A549 (cell line): ENCODE data around the gene TCF3. TPM values are rescaled to one million over a fixed set of nuclear protein-coding genes. Genes with fewer than 3 reads are reported as not detected.
"Not testable (repeated sequence)": the region's sequence is repeated elsewhere in the genome, so short reads cannot be mapped to it uniquely, and the experiment has no call there.

ENCODE experiments used
- ATAC-seq, 2 experiments: fragments of 200-7000 bp in 1 of 2; fragments of >200 bp in 1 of 2; cut with Nextera tagmentation in 1 of 2; cut with Tn5 transposase in 1 of 2; 3 replicates each; pipeline versions ENCODE4 v1.8.0 to v1.9.1; 2018 to 2020; ENCODE audit warnings: mild to moderate bottlenecking in 1 of 2, moderate library complexity in 1 of 2
- CTCF ChIA-PET: fragments of 300-600 bp; sonication (Branson Sonifier 250); formaldehyde crosslinking; extraction: SDS; loops from one replicate; lab custom pipeline; 2021; ENCODE audit warnings: antibody characterized with exemption, inconsistent platforms; lab: Yijun Ruan, JAX
- POLR2A ChIA-PET: fragments of 350-600 bp; formaldehyde crosslinking; extraction: SDS; loops from one replicate; lab custom pipeline; 2021; ENCODE audit warnings: antibody characterized with exemption, inconsistent platforms; lab: Yijun Ruan, JAX
- DNase-seq, 2 experiments: peaks; one replicate each; pipeline versions ENCODE4 v3.0.0 to v3.0.0-alpha.2; 2011 to 2016; ENCODE audit warnings: low read depth in 1 of 2, low spot score in 1 of 2
- FAIRE-seq: peaks from 2 replicates; lab custom pipeline; 2011; peaks lifted over from hg19 to GRCh38; lab: Jason Lieb, UNC
- H3K27ac ChIP-seq, 2 experiments: fragments of >200 bp; sonication (Bioruptor Twin); formaldehyde crosslinking; 3 replicates each; pipeline ENCODE4 v1.5.1; 2016 to 2017
- H3K4me1 ChIP-seq: fragments of >200 bp; sonication (Bioruptor Twin); formaldehyde crosslinking; 3 replicates; pipeline ENCODE4 v1.6.1; 2016
- H3K4me2 ChIP-seq: fragments of >200 bp; sonication (Bioruptor Twin); formaldehyde crosslinking; 3 replicates; pipeline ENCODE4 v1.6.1; 2016
- H3K4me3 ChIP-seq: fragments of >200 bp; sonication (Bioruptor Twin); formaldehyde crosslinking; 3 replicates; pipeline ENCODE4 v1.5.1; 2016
- H3K9me3 ChIP-seq: fragments of >200 bp; sonication (Bioruptor Twin); formaldehyde crosslinking; 3 replicates; pipeline ENCODE4 v1.6.1; 2016
- ATOH8 ChIP-seq: fragments of 250-450 bp; sonication (Bioruptor Pico); IDR thresholded peaks from 2 replicates; pipeline ENCODE4 v1.5.0; 2020; ENCODE audit warnings: low read depth, mild to moderate bottlenecking, moderate library complexity
- CEBPB ChIP-seq, 2 experiments: fragments of >200 bp in 1 of 2; sonication (Bioruptor Twin) in 1 of 2; formaldehyde crosslinking in 1 of 2; IDR thresholded peaks; 2 replicates each; pipeline ENCODE4 v1.6.1; 2012 to 2016
- EHMT2 ChIP-seq: fragments of 200-600 bp; sonication (generic); IDR thresholded peaks from 2 replicates; pipeline ENCODE4 v1.6.1; 2016; ENCODE audit warnings: antibody characterized with exemption, low read depth, mild to moderate bottlenecking, moderate library complexity
- ESRRA ChIP-seq: fragments of 150-350 bp; IDR thresholded peaks from 2 replicates; pipeline ENCODE4 v1.6.1; 2014; ENCODE audit warnings: mild to moderate bottlenecking, low read length, borderline replicate concordance
- FOSL2 ChIP-seq, 2 experiments: fragments of 450-650 bp in 1 of 2; fragments of >200 bp in 1 of 2; sonication (Bioruptor Twin) in 1 of 2; formaldehyde crosslinking; IDR thresholded peaks; 2 replicates each; pipeline versions ENCODE4 v1.5.0 to v1.6.1; 2016 to 2020; ENCODE audit warnings: mild to moderate bottlenecking in 1 of 2, moderate library complexity in 1 of 2
- HEYL ChIP-seq: fragments of 250-450 bp; sonication (Bioruptor Pico); IDR thresholded peaks from 2 replicates; pipeline ENCODE4 v1.8.0; 2021; ENCODE audit warnings: mild to moderate bottlenecking, moderate library complexity
- KDM1A ChIP-seq: fragments of 200-600 bp; sonication (generic); IDR thresholded peaks from 2 replicates; pipeline ENCODE4 v1.6.1; 2016; ENCODE audit warnings: low read depth, mild to moderate bottlenecking
- MAFK ChIP-seq: fragments of 450-650 bp; IDR thresholded peaks from 2 replicates; pipeline ENCODE4 v1.6.1; 2014; ENCODE audit not compliant: partially characterized antibody
- MYC ChIP-seq: IDR thresholded peaks from 2 replicates; pipeline ENCODE4 v1.6.1; 2012; ENCODE audit warnings: mild to moderate bottlenecking, inconsistent platforms, low read length, improper control_type of control experiment, borderline replicate concordance
- RCOR1 ChIP-seq: fragments of 150-350 bp; IDR thresholded peaks from 2 replicates; pipeline ENCODE4 v1.6.1; 2014; ENCODE audit warnings: antibody characterized with exemption, low read length, low read depth
- REST ChIP-seq: fragments of 200-600 bp; sonication (generic); IDR thresholded peaks from 2 replicates; pipeline ENCODE4 v1.6.1; 2016; ENCODE audit warnings: antibody characterized with exemption, mild to moderate bottlenecking, moderate library complexity
- SMC3 ChIP-seq: fragments of >200 bp; sonication (Bioruptor Twin); formaldehyde crosslinking; IDR thresholded peaks from 3 replicates; pipeline ENCODE4 v1.6.1; 2018; ENCODE audit warnings: inconsistent platforms
- TFCP2L1 ChIP-seq: fragments of 250-450 bp; sonication (Bioruptor Pico); IDR thresholded peaks from 2 replicates; pipeline ENCODE4 v1.5.0; 2021; ENCODE audit warnings: mild to moderate bottlenecking
- ZC3H11A ChIP-seq: fragments of 450-650 bp; IDR thresholded peaks from 2 replicates; pipeline ENCODE4 v1.6.1; 2014; ENCODE audit warnings: antibody characterized with exemption, mild to moderate bottlenecking
- ZFP36 ChIP-seq: fragments of 450-650 bp; IDR thresholded peaks from 2 replicates; pipeline ENCODE4 v1.6.1; 2014; ENCODE audit warnings: borderline replicate concordance; ENCODE audit not compliant: partially characterized antibody
- WGBS: methylation state at CpG from one replicate; pipeline ENCODE4 v1.1.6; 2017; ENCODE audit errors: missing lambda C conversion rate; 5-methylcytosine and 5-hydroxymethylcytosine counted together
- polyA plus RNA-seq, 4 experiments: library from polyadenylated mRNA; depleted of rRNA in 3 of 4; stranded (reverse); fragments of >200 nt; fragmentation: RNase III in 1 of 4; extraction: RNeasy Plus Mini Kit Qiagen cat#74134 plus additional on column Dnase treatment in 1 of 4; gene quantifications; 2 replicates in 3 of 4; 3 replicates in 1 of 4; pipeline ENCODE4 v1.2.3, GENCODE V29; 2011 to 2017

The TCF3 gene
- polyA plus RNA-seq, 2 of the 4 experiments (the other 2 are of a cell fraction): 25.6 to 52.6 TPM

GRCh38 chr19:1665565-1666047 lies 13.2 kb upstream of the TCF3 start (continued):
- TF ChIP-seq REST (no peak), EHMT2 (no peak), RCOR1 (no peak), ZFP36 (no peak), MYC (no peak)

GRCh38 chr19:1663852-1664251 lies 11.4 kb upstream of the TCF3 start:
- DNase-seq: no peak
- Histone ChIP-seq H3K4me3 (no peak overlapping the region), H3K4me1 (peaks cover 2% of the 10 kb centered on the region; the same call in 1 of the 3 replicates), H3K4me2 (no peak overlapping the region), H3K9me3 (no peaks in the 10 kb centered on the region), H3K27ac (no peak overlapping the region)
- ChIA-PET CTCF (interaction anchor here (0.9 to 3.2 kb wide), 5 partner anchors 8 to 210 kb away, joined by 3 to 15 read pairs (median 3); no protein-coding TSS in a partner anchor), POLR2A (no interaction called here)
- ATAC-seq: no peak
- no peak for FAIRE-seq
- TF ChIP-seq ZC3H11A (no peak), ESRRA (no peak), SMC3 (no peak), MAFK (no peak), CEBPB (IDR thresholded peaks at IDR 0.05) (no peak), KDM1A (no peak)
- 77% methylated on average over 12 of the region's 13 CpGs for WGBS

GRCh38 chr19:1663227-1663626 lies 10.8 kb upstream of the TCF3 start:
- FAIRE-seq, H3K4me2 ChIP-seq, H3K27ac ChIP-seq, H3K4me1 ChIP-seq, H3K4me3 ChIP-seq, DNase-seq, H3K9me3 ChIP-seq, POLR2A ChIA-PET, ATAC-seq: not testable (repeated sequence)
- CTCF ChIA-PET: interaction anchor here (0.9 to 3.2 kb wide), 5 partner anchors 9 to 163 kb away, joined by 3 to 15 read pairs (median 3); no protein-coding TSS in a partner anchor
- 52% methylated on average over 7 of the region's 7 CpGs for WGBS

- DNase-seq (no peak), ATAC-seq (no peak), FAIRE-seq (no peak)
- WGBS: 88% methylated on average over 4 of the region's 4 CpGs
- H3K9me3 ChIP-seq: no peaks in the 10 kb centered on the region
- TF ChIP-seq TFCP2L1 (CRISPR knock-in tag) (no peak), HEYL (CRISPR knock-in tag) (no peak), FOSL2 (IDR thresholded peaks at IDR 0.05) (no peak), FOSL2 (CRISPR knock-in tag; IDR thresholded peaks at IDR 0.05) (no peak), ATOH8 (CRISPR knock-in tag) (no peak)
- H3K27ac ChIP-seq: no peak overlapping the region
- peaks cover 8% of the 10 kb centered on the region; the same call in 2 of the 3 replicates for H3K4me1 ChIP-seq
- ChIA-PET CTCF (interaction anchor here (0.7 to 3.2 kb wide), 4 partner anchors 9 to 134 kb away, joined by 3 to 15 read pairs (median 6); no protein-coding TSS in a partner anchor), POLR2A (no interaction called here)
- no peak overlapping the region for H3K4me3 ChIP-seq
- H3K4me2 ChIP-seq: no peak overlapping the region
Measured at GRCh38 chr19:1661995-1662394, 9.6 kb upstream of the TCF3 start.
